ENCODE measurements around the gene NPAT. TPM values are rescaled to one million over a fixed set of nuclear protein-coding genes. Genes with fewer than 3 reads are reported as not detected.

NPAT gene
- total and polyA plus RNA-seq, 9 of the 15 experiments (the other 6 are each of a cell fraction or from before 2014, with no cell fraction given) = 8.8 to 30.0 (median 22.1) TPM

GRCh38 chr11:108198833-108199232 lies 23.6 kb downstream of the NPAT start:
- no peaks in the 10 kb centered on the region for H3K27me3 ChIP-seq (ENCODE audit: control insufficient read depth in 2 of 2, insufficient read depth in 2 of 2, low read length in 2 of 2)
- ChIA-PET CTCF (ENCODE audit: low intra/inter-chr PET ratio) (no interaction called here), POLR2A (interaction anchor here (0.9 kb wide), 1 partner anchor 17 kb away, joined by 3 read pairs; no protein-coding TSS in a partner anchor)
- H4K20me1 ChIP-seq (replicated peaks; ENCODE audit: control insufficient read depth, insufficient read depth, low read length) = peaks cover 10% of the 10 kb centered on the region; the same call in 1 of the 2 replicates
- H3K9me3 ChIP-seq (replicated peaks; ENCODE audit: control insufficient read depth, insufficient read depth, low read depth, low read length) = no peaks in the 10 kb centered on the region
- WGBS (ENCODE audit: insufficient coverage, low coverage, missing lambda C conversion rate) = 94% methylated on average over 8 of the region's 8 CpGs
- no peak overlapping the region for H3K4me3 ChIP-seq
- H2AFZ ChIP-seq (ENCODE audit: low read depth, low read length) = no peak overlapping the region
- DNase-seq (ENCODE audit: extremely low read depth in 1 of 4, low spot score in 3 of 4) (no peak), ATAC-seq (no peak), FAIRE-seq (no peak)
- in situ Hi-C loops (cut with MboI) = no loop called here
- no TSS peak for BruUV-seq (replicated peaks)
- peaks cover 76% of the 10 kb centered on the region for H3K79me2 ChIP-seq (ENCODE audit: control insufficient read depth, insufficient read depth, low read length)
- intact Hi-C loops (cut with micrococcal nuclease) = no loop called here
- no peak overlapping the region for H3K4me2 ChIP-seq (ENCODE audit: insufficient read depth, low read length)
- no peaks in the 10 kb centered on the region for H3K9me1 ChIP-seq (ENCODE audit: control insufficient read depth, insufficient read depth, low read length)
- peaks cover 8 to 28% of the 10 kb centered on the region in 2 experiments for H3K4me1 ChIP-seq (replicated peaks in 1 of 2; ENCODE audit: control insufficient read depth in 2 of 2, insufficient read depth in 2 of 2, low read length in 2 of 2)
- H3K9ac ChIP-seq (ENCODE audit: insufficient read depth in 1 of 2, low read depth in 2 of 2, low read length in 2 of 2) = peak overlapping the region in 1 of 2 experiments; percentile 3; a peak in 1 of 4 replicates
- H3K36me3 ChIP-seq (ENCODE audit: control insufficient read depth, insufficient read depth, low read length) = peaks cover 73% of the 10 kb centered on the region
- TF ChIP-seq L3MBTL2 (IDR thresholded peaks at IDR 0.05) (no peak), ZBTB34 (CRISPR knock-in tag; IDR thresholded peaks at IDR 0.05) (no peak), TCF15 (CRISPR knock-in tag; IDR thresholded peaks at IDR 0.05) (no peak), BCL6 (CRISPR knock-in tag; IDR thresholded peaks at IDR 0.05) (no peak), CTCF (IDR thresholded peaks at IDR 0.05 in 2 of 3, conservative IDR thresholded peaks at IDR 0.05 in 1 of 3; ENCODE audit: insufficient read depth in 2 of 3, low read depth in 1 of 3, low read length in 3 of 3) (no peak), KAT7 (CRISPR knock-in tag; IDR thresholded peaks at IDR 0.05; ENCODE audit: borderline replicate concordance) (no peak), U2AF1 (optimal IDR thresholded peaks at IDR 0.05; ENCODE audit: low read depth, low read length) (no peak), FOXO4 (CRISPR knock-in tag; IDR thresholded peaks at IDR 0.05) (no peak), ZBTB12 (CRISPR knock-in tag; IDR thresholded peaks at IDR 0.05) (no peak), PYGO2 (tag; IDR thresholded peaks at IDR 0.05) (no peak), RAD21 (CRISPR knock-in tag; conservative IDR thresholded peaks at IDR 0.05 in 1 of 2, IDR thresholded peaks at IDR 0.05 in 1 of 2) (no peak)
- H3K27ac ChIP-seq (ENCODE audit: extremely low read depth, low read depth, low read length) = no peak overlapping the region

All from K562 (cell line).